Measurements from ENCODE around the gene SERPINA1. TPM values are rescaled to one million over a fixed set of nuclear protein-coding genes. Genes with fewer than 3 reads are reported as not detected.

SERPINA1 gene
- total RNA-seq, 2 donors from 2014 or later: 2.4 to 8.8 TPM

DNA sequence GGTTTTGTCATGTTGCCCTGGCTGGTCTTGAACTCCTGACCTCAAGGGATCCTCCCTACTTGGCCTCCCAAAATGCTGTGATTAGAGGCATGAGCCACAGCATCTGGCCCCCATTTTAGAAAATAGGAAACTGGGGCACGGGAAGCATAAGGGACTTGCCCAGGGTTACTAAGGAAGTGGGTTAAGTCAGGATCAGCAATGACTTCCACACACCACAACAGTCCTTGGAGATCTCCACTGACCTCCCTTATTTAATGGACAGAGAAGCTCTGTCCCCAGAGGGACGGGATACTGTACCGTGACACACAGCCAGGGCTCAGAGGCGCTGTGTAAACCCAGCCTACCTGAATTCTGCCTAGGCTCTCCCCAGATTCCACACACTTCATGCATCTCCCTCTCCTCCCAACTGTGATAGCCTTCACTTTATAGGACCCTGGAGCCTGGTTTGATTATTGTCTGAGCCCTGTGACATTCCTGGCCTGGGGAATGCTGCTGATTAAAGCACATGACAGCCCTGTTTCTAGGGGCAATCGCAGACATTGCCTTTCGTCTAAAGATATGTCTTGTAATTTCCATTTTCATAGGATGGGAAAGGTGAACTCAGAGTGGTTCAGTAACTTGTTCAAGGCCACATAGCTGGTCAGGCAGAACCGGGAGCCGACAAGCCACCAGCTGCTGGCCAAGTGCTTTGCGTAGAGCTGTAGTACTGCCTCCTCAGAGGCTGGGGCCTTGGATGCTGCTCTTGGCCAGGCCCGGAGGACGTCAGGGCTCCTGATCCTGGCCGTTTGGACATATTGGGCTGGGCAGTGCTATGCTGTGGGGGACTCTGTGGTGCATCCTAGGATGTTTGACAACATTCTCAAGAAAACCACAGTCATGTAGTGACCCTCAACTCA lies 20.8 kb downstream of the SERPINA1 start:
- Histone ChIP-seq H3K4me1 (no peaks in the 10 kb centered on the region), H3K27me3 (no peaks in the 10 kb centered on the region), H3K9me3 (no peaks in the 10 kb centered on the region)

DNA sequence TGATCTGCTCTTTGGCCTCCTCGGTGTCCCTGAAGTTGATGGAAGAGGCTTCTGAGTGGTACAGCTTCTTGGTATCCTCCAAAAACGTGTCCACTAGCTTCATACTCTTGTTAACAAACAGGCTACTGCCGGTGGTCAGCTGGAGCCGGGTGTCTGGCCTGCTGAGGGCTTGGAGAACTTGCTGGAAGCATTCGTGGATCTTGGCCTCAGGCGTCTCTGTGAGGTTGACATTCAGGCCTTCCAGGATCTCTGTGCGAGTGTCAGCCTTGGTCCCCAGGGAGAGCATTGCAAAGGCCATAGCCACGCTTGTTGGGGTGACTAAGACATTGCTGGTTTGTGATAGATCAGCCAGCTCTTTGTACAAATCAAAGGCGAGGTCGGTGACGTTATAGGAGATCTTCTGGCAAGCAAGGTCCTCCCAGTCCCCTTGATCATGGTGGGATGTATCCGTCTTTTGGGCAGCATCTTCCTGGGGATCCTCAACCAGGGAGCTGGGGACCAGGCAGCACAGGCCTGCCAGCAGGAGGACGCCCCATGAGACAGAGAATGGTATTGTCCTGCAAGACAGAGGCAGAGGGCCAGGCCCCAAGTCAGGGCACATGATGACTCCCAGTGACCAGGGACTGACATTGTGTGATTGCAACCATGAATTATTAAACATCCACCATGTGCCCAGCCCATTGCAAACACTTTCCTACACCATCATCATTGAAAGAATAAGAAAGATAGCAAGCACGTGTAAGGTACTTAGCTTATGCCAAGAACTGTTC lies 22.1 kb downstream of the SERPINA1 start, which contains the start of gene SERPINA2:
TSS of gene SERPINA2 (minus strand) at position 553 of the 770 bp plus-strand sequence.
- no peak for DNase-seq (ENCODE audit: low spot score)
- Histone ChIP-seq H3K4me1 (no peaks in the 10 kb centered on the region), H3K36me3 (no peaks in the 10 kb centered on the region), H3K27ac (no peak within 1 kb of the TSS), H3K4me3 (no peak within 1 kb of the TSS), H3K27me3 (no peaks in the 10 kb centered on the region), H3K9me3 (no peaks in the 10 kb centered on the region)
- TF ChIP-seq, protein P1, sequence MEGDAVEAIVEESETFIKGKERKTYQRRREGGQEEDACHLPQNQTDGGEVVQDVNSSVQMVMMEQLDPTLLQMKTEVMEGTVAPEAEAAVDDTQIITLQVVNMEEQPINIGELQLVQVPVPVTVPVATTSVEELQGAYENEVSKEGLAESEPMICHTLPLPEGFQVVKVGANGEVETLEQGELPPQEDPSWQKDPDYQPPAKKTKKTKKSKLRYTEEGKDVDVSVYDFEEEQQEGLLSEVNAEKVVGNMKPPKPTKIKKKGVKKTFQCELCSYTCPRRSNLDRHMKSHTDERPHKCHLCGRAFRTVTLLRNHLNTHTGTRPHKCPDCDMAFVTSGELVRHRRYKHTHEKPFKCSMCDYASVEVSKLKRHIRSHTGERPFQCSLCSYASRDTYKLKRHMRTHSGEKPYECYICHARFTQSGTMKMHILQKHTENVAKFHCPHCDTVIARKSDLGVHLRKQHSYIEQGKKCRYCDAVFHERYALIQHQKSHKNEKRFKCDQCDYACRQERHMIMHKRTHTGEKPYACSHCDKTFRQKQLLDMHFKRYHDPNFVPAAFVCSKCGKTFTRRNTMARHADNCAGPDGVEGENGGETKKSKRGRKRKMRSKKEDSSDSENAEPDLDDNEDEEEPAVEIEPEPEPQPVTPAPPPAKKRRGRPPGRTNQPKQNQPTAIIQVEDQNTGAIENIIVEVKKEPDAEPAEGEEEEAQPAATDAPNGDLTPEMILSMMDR (IDR thresholded peaks at IDR 0.05): no peak

More for the DNA sequence above, 20.8 kb downstream of the SERPINA1 start:
- TF ChIP-seq, protein P1 (IDR thresholded peaks at IDR 0.05): no peak
- no peak for DNase-seq (ENCODE audit: low spot score)
- Histone ChIP-seq H3K27ac (no peak overlapping the region), H3K36me3 (no peaks in the 10 kb centered on the region), H3K4me3 (no peak overlapping the region)

DNA sequence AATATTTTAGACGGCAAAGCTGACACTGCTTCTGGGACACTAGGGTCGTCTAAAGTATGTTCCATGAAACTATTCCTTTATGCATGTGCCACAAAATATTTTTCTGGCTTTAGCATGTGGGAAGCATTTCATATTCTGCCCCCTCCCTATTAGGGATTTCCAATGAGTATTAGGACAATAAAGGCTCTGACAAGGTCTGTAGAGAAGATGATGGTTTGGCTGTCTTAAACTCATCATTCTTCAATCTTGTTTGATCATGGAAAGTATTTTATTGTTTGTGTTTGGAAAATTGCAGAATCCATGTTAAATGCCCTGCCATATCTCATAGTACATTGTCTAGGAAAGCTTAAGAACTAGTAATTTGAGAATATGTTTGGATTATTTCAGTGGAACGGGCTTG lies 22.8 kb downstream of the SERPINA1 start:
- Histone ChIP-seq H3K4me1 (no peaks in the 10 kb centered on the region), H3K9me3 (no peaks in the 10 kb centered on the region), H3K36me3 (no peaks in the 10 kb centered on the region), H3K4me3 (no peak overlapping the region), H3K27ac (no peak overlapping the region), H3K27me3 (no peaks in the 10 kb centered on the region)
- TF ChIP-seq, protein P1 (IDR thresholded peaks at IDR 0.05): no peak
- no peak for DNase-seq (ENCODE audit: low spot score)

DNA sequence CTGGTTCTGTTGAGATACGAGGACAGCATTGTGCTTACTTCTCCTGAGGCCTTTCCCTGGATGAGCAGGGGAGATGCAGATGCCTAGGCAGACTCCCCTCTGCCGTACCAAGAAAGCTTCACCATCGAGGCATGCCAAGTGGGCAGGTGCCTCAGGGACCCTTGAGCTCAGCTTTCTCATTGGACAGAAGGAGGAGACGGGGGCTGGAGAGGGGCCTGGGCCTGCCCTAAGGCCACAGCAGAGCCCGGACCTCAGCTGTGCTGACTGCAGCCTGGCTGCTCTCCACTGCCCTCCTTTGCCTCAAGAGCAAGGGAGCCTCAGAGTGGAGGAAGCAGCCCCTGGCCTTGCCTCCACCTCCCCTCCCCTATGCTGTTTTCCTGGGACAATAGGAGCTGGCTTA lies 23.4 kb downstream of the SERPINA1 start:
- Histone ChIP-seq H3K27me3 (no peaks in the 10 kb centered on the region), H3K4me3 (no peak overlapping the region), H3K36me3 (no peaks in the 10 kb centered on the region), H3K9me3 (no peaks in the 10 kb centered on the region), H3K27ac (no peak overlapping the region), H3K4me1 (no peaks in the 10 kb centered on the region)
- no peak for DNase-seq (ENCODE audit: low spot score)
- TF ChIP-seq, protein P1 (IDR thresholded peaks at IDR 0.05): no peak

DNA sequence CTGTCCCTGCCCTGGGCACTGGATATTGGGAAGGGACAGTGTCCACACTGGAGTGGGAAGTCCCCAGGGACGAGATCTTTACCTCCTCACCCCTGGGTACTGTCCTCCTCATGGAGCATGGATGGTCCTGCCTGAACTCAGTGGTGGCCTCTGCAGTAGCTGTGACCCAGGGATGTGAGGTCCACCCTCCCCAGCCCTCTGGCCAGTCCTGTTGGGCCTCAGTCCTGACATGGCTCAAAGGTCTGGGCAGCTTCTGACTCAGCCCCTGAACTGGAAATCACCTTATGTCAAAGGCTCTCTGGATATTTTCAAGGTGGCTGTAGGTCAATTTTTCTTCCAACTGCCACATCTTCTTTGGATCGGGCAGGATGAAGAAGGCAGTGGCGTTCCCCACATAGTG lies 24.4 kb downstream of the SERPINA1 start:
- no peak overlapping the region for H3K4me3 ChIP-seq
- H3K27me3 ChIP-seq: no peaks in the 10 kb centered on the region
- no peak for DNase-seq (ENCODE audit: low spot score)
- no peaks in the 10 kb centered on the region for H3K36me3 ChIP-seq
- no peak overlapping the region for H3K27ac ChIP-seq
- TF ChIP-seq, protein P1 (IDR thresholded peaks at IDR 0.05): no peak
- no peaks in the 10 kb centered on the region for H3K9me3 ChIP-seq
- H3K4me1 ChIP-seq: no peaks in the 10 kb centered on the region
